HG02973 (cell line): ENCODE measurements around the gene PAX8.
A peak's percentile ranks its signal among the peaks of the same experiment; 100 is the strongest.

Experiments used
- ATAC-seq: cut with Tn5 transposase; IDR thresholded peaks from one replicate; pipeline ENCODE4 v1.9.1; 2021; ENCODE audit warnings: moderate library complexity; ENCODE audit not compliant: unreplicated experiment

The PAX8 gene

DNA sequence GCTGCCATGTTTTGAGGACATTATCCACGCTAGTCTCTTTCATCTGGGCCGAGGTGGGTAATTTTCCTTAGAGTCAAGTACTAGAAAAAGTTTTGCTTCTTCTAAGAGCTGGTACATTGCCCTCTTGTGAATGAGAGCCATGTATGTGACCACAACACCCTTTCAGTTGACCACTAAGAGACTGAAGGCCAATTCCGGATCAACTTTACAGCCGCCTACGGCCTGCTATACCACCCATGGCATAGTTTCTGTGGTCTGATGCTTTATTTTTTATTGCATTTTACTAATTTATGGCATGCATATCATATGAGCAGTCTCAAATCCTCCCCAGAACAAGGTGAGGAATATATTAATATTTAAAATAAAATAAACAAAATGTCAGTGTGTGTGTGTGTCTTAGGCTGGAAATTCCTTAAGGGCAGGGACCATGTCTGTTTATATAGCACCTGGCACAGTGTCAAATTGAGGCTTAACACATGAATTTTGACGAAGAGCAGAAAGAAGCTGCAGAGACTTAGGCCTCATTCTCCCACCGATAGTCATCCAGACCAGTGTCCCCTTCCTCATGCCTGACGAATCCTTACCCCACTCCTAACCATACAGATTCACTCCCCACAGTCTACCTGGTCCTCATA lies 69.6 kb downstream of the PAX8 start:
- no peak for ATAC-seq

DNA sequence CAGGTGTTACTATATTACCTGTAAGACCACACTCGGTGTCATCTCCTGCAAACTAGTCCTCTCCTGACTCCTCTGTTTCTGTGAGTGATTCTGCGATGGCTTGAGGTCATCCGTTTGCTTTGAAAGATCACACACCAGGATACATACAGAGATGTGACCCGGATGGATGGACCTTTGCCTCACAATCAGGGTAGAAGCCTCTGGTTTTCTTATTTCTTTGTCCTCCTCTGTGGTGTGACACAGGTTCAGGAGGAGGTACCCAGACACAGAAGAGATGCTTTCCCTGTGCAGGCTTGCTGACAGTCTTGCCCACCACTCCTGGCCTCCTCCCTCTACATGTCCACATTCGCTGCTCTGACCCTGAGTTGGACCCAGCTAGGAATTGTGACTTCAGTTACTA lies 70.3 kb downstream of the PAX8 start:
- no peak for ATAC-seq

GRCh38 chr2:113207021-113207420 lies 71.7 kb downstream of the PAX8 start:
- no peak for ATAC-seq

GRCh38 chr2:113206251-113206650 lies 72.5 kb downstream of the PAX8 start:
- ATAC-seq = no peak

DNA sequence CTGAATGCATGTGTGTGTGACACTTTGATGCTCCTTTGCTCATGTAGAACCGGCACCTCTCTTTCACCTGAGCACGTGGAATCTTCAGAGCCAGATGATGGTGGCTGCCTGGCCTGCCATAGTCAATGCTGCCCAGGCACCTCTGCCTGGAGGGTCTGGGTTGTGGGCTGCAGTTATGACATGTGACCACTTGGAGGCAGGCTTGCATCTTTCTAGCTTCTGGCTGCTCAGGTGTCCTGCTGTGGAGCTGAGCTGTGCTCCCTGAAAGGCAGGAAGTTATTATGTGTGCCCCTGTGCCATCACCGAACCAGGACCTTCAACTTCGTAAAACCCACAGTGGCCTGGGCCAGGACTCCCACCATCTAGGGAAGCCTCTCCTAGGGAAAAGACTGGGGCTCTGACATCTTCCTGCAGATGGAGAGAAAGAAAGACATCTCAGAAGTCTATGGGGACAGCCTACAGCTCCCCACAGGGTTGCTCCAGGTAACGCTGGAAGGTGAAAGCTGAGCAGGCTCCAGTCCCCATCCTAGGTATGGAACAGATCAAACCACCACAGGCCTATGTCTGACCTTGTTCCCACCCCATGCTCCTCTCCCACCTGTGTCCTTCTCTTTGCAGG lies 74.7 kb downstream of the PAX8 start:
- peak; percentile 73 for ATAC-seq

DNA sequence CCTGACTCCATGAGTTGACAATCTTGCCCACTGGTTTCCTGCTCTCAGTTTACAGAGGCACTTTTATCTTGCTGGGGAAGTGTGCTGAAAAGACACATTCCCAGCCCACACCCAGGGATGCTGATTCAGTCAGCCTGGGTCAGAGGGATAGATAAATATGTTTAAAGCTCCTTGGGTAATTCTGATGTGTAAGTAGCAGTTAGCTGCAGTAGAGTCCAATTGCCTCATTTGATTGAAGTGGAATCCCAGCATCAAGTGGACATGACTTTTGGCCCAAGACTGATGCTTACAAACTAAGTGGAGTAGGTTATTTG lies 75.5 kb downstream of the PAX8 start:
- ATAC-seq = no peak

- no peak for ATAC-seq
These were observed 76.2 kb downstream of the PAX8 start for GRCh38 chr2:113202305-113203216.

GRCh38 chr2:113201496-113202304 lies 77.0 kb downstream of the PAX8 start:
- no peak for ATAC-seq

DNA sequence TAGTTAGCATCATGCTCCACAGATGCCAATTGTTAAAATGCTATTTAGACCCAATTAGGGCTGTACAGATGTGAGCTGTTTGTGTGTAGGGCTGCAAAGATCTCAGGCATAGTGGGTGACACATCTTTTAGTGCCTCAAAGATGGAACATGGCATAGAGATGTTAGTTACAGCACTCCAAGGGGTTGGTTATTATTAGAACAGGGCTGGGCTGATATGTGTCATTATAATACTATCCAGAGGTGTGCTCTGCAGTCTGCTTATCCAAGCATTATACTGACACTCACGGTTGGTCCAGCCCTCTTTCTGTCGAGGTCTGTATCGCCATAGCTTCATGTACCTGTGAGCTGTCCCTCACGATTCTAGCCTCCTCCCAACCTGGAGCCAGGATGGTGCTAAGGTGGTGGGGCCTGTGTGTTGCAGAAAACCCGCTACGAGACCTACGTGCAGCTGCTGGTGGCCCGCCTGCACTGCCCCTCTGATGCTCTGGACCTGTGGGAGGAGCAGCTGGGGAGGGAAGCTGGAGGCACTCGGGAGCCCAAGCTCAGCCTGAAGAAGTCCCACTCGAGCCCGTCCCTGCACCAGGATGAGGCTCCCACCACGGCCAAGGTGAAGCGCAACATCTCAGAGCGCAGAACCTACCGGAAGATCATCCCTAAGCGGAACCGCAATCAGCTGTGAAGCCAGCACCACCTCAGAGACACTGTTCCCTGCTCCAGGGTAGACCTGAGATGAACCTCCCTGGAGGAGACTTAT lies 77.8 kb downstream of the PAX8 start:
- no peak for ATAC-seq

GRCh38 chr2:113200236-113200635 lies 78.5 kb downstream of the PAX8 start:
- ATAC-seq = no peak

- ATAC-seq = peak; percentile 69
These were observed 79.7 kb downstream of the PAX8 start for GRCh38 chr2:113198790-113199612.

DNA sequence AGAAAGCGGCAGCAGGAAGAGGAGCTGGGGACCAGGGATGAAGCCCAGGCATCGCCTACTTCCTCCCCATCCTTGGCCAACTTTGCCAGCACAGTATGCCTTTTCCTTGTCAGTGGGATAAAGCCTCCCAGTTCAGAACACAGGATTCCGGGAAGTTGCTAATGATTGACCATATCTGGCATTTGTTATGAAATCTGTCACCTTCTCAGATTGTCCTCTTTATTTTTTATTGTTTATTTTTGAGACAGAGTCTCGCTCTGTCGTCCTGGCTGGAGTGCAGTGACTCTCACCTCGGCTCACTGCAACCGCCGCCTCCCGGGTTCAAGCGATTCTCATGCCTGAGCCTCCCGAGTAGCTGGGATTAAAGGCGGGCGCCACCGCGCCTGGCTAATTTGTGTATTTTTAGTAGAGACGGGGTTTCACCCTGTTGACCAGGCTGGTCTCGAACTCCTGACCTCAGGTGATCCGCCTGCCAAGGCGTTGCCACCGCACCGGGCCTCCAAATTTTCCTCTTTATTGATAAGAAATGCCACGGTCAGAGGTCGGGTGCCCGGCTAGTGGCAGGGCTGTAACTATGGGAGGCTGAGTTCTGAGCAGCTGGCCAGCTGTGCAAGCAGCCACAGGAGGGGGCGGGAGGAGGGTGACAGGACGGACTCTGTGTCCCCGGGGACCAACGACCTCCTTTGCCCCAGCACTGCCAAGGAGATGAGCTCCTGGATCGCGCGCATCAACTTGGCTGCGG lies 80.5 kb downstream of the PAX8 start:
- ATAC-seq = no peak

GRCh38 chr2:113197347-113198047 lies 81.2 kb downstream of the PAX8 start:
- ATAC-seq = no peak

GRCh38 chr2:113196839-113197238 lies 81.9 kb downstream of the PAX8 start:
- ATAC-seq = no peak

DNA sequence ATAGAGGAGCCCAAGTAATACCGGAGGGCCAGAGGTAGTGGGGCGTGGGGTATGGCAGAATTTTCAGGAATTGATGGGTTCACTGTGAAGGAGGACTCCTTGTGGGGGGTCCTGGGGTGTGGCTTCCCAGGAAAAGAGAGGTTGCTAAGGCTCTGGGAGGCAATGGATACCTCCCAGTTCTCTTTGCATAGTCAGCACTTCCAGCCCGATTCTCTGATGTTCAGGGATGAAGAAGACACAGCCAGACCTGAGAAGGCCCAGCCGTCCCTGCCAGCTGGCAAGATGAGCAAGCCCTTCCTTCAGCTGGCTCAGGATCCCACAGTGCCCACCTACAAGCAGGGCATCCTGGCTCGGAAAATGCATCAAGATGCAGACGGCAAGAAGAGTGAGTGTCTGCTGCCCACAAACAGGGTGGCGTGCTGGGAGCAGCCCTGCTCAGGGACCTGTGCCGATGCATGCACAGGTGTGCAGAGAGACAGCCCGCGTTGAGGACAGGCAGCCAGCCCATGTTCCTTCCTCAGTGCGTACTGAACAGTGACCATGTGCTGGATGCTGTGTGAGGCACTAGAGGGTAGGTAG lies 82.7 kb downstream of the PAX8 start:
- ATAC-seq = no peak

GRCh38 chr2:113192459-113193100 lies 86.1 kb downstream of the PAX8 start:
- ATAC-seq = no peak

GRCh38 chr2:113190871-113191270 lies 87.8 kb downstream of the PAX8 start:
- ATAC-seq = no peak

- no peak for ATAC-seq
These were observed 91.0 kb downstream of the PAX8 start for GRCh38 chr2:113187771-113188170.
